ENCODE measurements around the gene KCNAB1.

KCNAB1 gene

DNA sequence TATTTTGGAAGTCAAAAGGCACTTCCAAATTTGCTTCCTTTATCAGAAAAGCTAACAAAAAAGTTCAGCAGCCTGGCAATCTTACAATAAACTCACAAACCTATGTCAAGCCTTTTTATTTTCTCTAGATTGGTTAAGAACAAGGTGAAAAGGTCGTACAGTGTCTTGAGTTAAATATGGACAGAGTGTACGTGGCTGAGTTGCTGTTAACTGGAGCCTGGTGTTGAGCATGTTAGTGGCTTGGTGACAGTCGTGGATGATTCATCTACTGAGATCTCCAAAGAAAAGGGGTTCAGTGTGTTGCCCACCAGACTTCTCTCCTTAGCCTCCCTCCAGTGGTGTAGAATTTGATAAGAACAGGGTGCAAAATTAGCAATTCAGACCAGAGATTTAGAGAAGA lies 344.8 kb downstream of the KCNAB1 start:
- no peak for ATAC-seq
- TF ChIP-seq ISL1 (CRISPR knock-in tag; IDR thresholded peaks at IDR 0.05) (no peak), BACH2 (CRISPR knock-in tag; IDR thresholded peaks at IDR 0.05; ENCODE audit: borderline replicate concordance) (no peak), RARB (CRISPR knock-in tag; IDR thresholded peaks at IDR 0.05) (no peak), ESRRG (CRISPR knock-in tag; IDR thresholded peaks at IDR 0.05) (no peak), GLIS3 (CRISPR knock-in tag; IDR thresholded peaks at IDR 0.05) (no peak), ZNF565 (CRISPR knock-in tag; conservative IDR thresholded peaks at IDR 0.05; ENCODE audit: low read depth) (no peak), OSR1 (CRISPR knock-in tag; IDR thresholded peaks at IDR 0.05) (no peak), ZFP3 (CRISPR knock-in tag; IDR thresholded peaks at IDR 0.05) (no peak), ZNF70 (CRISPR knock-in tag; IDR thresholded peaks at IDR 0.05) (no peak), TOX (CRISPR knock-in tag; IDR thresholded peaks at IDR 0.05; ENCODE audit: borderline replicate concordance) (no peak), TCF4 (CRISPR knock-in tag; IDR thresholded peaks at IDR 0.05; ENCODE audit: borderline replicate concordance) (no peak), SNAI2 (CRISPR knock-in tag; IDR thresholded peaks at IDR 0.05) (no peak), ARNTL (CRISPR knock-in tag; IDR thresholded peaks at IDR 0.05; ENCODE audit: borderline replicate concordance, low read depth) (no peak), ZC3H10 (CRISPR knock-in tag; IDR thresholded peaks at IDR 0.05) (no peak), ZNF8 (CRISPR knock-in tag; IDR thresholded peaks at IDR 0.05) (no peak)
- TF ChIP-seq, protein P1, sequence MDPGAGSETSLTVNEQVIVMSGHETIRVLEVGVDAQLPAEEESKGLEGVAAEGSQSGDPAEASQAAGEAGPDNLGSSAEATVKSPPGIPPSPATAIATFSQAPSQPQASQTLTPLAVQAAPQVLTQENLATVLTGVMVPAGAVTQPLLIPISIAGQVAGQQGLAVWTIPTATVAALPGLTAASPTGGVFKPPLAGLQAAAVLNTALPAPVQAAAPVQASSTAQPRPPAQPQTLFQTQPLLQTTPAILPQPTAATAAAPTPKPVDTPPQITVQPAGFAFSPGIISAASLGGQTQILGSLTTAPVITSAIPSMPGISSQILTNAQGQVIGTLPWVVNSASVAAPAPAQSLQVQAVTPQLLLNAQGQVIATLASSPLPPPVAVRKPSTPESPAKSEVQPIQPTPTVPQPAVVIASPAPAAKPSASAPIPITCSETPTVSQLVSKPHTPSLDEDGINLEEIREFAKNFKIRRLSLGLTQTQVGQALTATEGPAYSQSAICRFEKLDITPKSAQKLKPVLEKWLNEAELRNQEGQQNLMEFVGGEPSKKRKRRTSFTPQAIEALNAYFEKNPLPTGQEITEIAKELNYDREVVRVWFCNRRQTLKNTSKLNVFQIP (CRISPR knock-in tag; IDR thresholded peaks at IDR 0.05; ENCODE audit: borderline replicate concordance, low read depth), result no peak
- TF ChIP-seq, protein P2, sequence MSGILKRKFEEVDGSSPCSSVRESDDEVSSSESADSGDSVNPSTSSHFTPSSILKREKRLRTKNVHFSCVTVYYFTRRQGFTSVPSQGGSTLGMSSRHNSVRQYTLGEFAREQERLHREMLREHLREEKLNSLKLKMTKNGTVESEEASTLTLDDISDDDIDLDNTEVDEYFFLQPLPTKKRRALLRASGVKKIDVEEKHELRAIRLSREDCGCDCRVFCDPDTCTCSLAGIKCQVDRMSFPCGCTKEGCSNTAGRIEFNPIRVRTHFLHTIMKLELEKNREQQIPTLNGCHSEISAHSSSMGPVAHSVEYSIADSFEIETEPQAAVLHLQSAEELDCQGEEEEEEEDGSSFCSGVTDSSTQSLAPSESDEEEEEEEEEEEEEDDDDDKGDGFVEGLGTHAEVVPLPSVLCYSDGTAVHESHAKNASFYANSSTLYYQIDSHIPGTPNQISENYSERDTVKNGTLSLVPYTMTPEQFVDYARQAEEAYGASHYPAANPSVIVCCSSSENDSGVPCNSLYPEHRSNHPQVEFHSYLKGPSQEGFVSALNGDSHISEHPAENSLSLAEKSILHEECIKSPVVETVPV (CRISPR knock-in tag; IDR thresholded peaks at IDR 0.05), result no peak
- TF ChIP-seq, protein P3, sequence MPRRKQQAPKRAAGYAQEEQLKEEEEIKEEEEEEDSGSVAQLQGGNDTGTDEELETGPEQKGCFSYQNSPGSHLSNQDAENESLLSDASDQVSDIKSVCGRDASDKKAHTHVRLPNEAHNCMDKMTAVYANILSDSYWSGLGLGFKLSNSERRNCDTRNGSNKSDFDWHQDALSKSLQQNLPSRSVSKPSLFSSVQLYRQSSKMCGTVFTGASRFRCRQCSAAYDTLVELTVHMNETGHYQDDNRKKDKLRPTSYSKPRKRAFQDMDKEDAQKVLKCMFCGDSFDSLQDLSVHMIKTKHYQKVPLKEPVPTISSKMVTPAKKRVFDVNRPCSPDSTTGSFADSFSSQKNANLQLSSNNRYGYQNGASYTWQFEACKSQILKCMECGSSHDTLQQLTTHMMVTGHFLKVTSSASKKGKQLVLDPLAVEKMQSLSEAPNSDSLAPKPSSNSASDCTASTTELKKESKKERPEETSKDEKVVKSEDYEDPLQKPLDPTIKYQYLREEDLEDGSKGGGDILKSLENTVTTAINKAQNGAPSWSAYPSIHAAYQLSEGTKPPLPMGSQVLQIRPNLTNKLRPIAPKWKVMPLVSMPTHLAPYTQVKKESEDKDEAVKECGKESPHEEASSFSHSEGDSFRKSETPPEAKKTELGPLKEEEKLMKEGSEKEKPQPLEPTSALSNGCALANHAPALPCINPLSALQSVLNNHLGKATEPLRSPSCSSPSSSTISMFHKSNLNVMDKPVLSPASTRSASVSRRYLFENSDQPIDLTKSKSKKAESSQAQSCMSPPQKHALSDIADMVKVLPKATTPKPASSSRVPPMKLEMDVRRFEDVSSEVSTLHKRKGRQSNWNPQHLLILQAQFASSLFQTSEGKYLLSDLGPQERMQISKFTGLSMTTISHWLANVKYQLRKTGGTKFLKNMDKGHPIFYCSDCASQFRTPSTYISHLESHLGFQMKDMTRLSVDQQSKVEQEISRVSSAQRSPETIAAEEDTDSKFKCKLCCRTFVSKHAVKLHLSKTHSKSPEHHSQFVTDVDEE (CRISPR knock-in tag; IDR thresholded peaks at IDR 0.05), result no peak

DNA sequence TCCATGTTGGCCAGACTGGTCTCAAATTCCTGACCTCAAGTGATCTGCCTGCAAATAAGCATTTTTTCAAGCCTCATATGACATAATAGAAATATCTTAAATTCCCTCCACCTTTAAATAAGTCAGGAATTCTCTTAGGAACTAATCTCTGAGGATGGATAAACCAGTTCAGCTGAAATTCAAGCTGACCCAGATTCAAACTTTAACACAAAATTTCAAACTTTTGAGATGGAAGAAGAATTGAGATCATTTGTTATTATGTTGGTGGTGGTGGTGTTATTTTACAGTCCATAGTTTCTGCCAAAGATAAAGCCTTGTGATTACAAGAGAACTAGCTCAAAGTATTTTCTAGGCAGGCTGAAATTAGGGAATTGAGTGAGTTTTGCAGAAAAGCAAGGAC lies 349.1 kb downstream of the KCNAB1 start:
- TF ChIP-seq ARNTL (CRISPR knock-in tag; IDR thresholded peaks at IDR 0.05; ENCODE audit: borderline replicate concordance, low read depth), result no peak
- TF ChIP-seq ESRRG (CRISPR knock-in tag; IDR thresholded peaks at IDR 0.05), result no peak
- TF ChIP-seq, protein P1 (CRISPR knock-in tag; IDR thresholded peaks at IDR 0.05; ENCODE audit: borderline replicate concordance, low read depth), result no peak
- no peak for TF ChIP-seq ZNF565 (CRISPR knock-in tag; conservative IDR thresholded peaks at IDR 0.05; ENCODE audit: low read depth)
- no peak for TF ChIP-seq RARB (CRISPR knock-in tag; IDR thresholded peaks at IDR 0.05)
- no peak for TF ChIP-seq ZNF70 (CRISPR knock-in tag; IDR thresholded peaks at IDR 0.05)
- TF ChIP-seq ZC3H10 (CRISPR knock-in tag; IDR thresholded peaks at IDR 0.05), result no peak
- TF ChIP-seq, protein P3 (CRISPR knock-in tag; IDR thresholded peaks at IDR 0.05), result no peak
- no peak for TF ChIP-seq PPARA (CRISPR knock-in tag; IDR thresholded peaks at IDR 0.05; ENCODE audit: borderline replicate concordance)
- TF ChIP-seq BACH2 (CRISPR knock-in tag; IDR thresholded peaks at IDR 0.05; ENCODE audit: borderline replicate concordance), result no peak
- TF ChIP-seq ZFP30 (CRISPR knock-in tag; IDR thresholded peaks at IDR 0.05), result no peak
- TF ChIP-seq TCF4 (CRISPR knock-in tag; IDR thresholded peaks at IDR 0.05; ENCODE audit: borderline replicate concordance), result no peak
- TF ChIP-seq CSDC2 (CRISPR knock-in tag; IDR thresholded peaks at IDR 0.05), result no peak
- TF ChIP-seq, protein P2 (CRISPR knock-in tag; IDR thresholded peaks at IDR 0.05), result no peak
- no peak for TF ChIP-seq ZNF8 (CRISPR knock-in tag; IDR thresholded peaks at IDR 0.05)
- peak; percentile 18 for ATAC-seq
